GM19452 (cell line): ENCODE measurements around the gene ZNF684.
"Not testable (repeated sequence)": the region's sequence is repeated elsewhere in the genome, so short reads cannot be mapped to it uniquely, and the experiment has no call there.

ENCODE experiments used
- ATAC-seq: cut with Tn5 transposase; IDR thresholded peaks from one replicate; pipeline ENCODE4 v1.9.1; 2021; ENCODE audit not compliant: unreplicated experiment

The ZNF684 gene

GRCh38 chr1:40567825-40568224, 36.4 kb downstream of the ZNF684 start:
- ATAC-seq: no peak

GRCh38 chr1:40574805-40575204, 43.4 kb downstream of the ZNF684 start:
- not testable (repeated sequence) for ATAC-seq

GRCh38 chr1:40575336-40575735, 43.9 kb downstream of the ZNF684 start:
- ATAC-seq: no peak

GRCh38 chr1:40582116-40582515, 50.7 kb downstream of the ZNF684 start:
- no peak for ATAC-seq

GRCh38 chr1:40583980-40584379, 52.5 kb downstream of the ZNF684 start:
- ATAC-seq: no peak

GRCh38 chr1:40588586-40588985, 57.1 kb downstream of the ZNF684 start:
- ATAC-seq: no peak

GRCh38 chr1:40592107-40592803, 60.8 kb downstream of the ZNF684 start:
- ATAC-seq: no peak

GRCh38 chr1:40593449-40594186, 62.2 kb downstream of the ZNF684 start:
- ATAC-seq: no peak

- ATAC-seq: no peak
These were observed 62.7 kb downstream of the ZNF684 start for GRCh38 chr1:40594187-40594531.

GRCh38 chr1:40595623-40596022, 64.2 kb downstream of the ZNF684 start:
- no peak for ATAC-seq
